Amniotic stem cell (primary cell): Measurements from ENCODE around the gene POU3F3.
A peak's percentile ranks its signal among the peaks of the same experiment; 100 is the strongest.

Source experiments
- DNase-seq: peaks from one replicate; lab custom pipeline; 2025; lab: John Stamatoyannopoulos, UW

POU3F3 gene

DNA sequence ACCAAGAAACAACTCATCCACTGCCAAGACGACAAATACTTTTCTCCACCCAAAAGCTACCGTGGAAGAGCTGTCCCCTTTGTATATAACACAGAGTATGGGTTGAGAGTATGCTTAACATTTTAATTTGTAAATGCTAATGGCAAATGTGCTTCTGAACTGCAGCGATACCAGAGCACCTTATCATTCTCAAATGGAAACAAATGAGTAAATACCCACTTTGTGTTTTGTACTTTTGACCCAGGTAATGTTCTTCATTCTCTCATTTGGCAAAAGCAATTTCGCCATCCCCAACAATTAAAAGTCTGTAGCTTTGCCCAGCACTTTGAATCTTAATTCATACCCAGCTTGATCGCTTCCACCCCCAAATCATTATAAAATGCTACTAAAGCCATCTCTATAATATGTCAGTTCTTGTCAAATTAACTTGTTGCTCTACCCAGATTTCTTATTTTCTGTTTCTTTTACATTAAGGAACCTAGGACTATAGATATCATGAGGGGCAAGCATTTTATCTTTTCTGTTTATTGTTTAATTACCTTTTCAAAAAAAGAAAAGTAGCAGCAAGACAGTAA, 6.2 kb upstream of the POU3F3 start:
- DNase-seq = no peak

DNA sequence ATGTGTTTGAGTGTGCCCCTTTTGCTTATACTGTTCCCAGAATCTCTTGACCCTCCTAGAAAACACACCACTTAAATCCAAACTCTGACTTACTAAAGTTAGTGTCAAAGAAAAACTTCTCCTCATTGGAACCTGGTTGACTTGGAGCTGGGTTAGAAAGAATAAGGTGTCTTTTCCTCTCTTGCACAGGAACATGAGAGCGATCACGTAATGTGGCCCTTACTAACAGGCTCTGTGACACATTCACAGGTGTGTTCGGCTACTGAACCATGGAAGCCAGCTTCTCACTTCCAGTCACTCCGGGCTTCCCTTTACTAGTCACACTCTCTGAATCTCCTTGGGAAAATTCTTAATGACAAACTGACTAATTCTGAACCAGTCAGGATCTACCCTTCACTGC, 5.4 kb upstream of the POU3F3 start:
- DNase-seq = no peak

DNA sequence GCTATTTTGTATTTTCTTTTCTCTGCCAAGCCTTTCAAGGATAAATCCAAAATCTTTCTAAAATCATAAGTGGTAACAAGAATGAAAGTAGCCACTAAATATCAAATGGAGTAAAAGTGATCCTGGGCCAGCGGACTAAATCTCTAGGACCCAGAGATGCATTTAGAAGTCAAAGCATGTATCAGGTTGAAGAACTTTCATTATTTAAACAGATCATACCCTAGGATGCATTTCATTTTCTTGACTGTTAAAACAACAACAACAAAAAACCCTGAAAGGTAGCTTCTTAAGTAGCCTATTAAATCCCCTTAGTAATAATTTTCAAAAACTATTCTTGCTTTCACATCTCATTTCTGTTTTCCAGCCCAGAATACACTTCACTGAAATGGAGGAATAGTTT, 4.8 kb upstream of the POU3F3 start:
- no peak for DNase-seq

DNA sequence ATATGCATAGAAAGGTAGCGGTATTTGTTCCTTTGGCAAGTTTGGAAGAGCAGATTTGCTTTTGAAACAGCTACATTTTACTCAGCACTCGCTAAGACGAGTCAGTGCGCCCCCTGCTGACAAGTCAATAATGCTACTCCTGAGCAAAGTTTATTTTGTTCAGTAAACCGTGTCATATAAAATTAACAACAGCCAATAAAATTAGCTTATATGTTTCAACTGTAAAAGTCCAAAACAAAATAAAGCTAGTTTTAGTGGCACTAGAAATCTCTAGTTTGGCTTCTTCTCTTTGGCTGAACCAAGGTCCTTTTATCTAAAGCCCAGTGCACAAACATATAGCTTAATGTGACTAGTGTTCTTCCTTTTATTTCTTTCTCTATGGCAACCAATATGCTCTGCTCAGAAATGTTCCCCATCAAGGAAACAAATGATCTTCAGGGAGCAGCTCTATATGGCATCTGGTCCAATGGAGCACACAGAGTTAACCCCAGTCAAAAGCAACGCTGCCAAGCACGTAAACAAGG, 4.2 kb upstream of the POU3F3 start:
- peak; percentile 60 for DNase-seq

DNA sequence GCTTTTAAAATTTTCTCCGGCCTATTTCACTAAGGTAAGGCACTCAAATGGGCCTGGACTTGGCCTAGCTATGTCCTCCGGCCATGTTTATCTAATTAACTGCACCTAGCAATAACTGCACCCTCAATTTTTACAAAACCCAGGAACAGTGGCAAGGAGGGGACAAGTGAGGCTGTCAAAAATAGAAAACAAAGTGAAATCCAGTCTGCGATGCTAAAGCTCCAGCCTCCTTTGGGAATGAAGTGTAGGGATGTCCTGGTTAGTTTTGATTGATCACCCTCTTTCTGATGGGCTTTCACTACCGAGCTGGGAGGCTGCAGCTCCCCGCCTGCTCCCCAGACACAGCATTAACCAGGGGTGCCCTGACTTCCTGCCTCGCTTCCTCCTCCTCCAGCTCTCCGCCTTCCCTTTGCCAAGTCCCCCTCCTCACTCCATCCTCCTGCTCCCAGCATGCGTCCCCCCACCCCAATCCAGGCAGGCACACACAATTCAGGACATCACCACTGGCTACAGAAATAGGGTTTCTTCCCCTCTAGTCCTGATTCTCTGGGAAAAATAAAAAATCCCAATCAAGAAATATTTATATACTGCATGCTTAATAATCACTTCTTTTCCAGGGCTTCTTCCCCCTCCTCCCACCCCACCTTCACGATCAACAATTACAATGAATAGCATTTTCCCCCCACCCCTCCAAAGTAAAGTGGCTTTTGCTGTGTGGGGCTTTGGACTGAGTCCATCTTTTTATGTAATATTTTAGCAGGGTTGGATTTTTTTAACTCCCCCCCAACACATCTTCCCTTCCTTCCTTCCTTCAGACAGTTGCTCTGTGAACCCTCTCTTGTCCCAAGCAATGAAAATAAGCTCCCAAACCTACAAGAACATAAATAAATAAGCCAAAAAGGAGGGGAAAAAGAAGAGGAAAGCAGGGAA, 3.3 kb upstream of the POU3F3 start:
- no peak for DNase-seq

DNA sequence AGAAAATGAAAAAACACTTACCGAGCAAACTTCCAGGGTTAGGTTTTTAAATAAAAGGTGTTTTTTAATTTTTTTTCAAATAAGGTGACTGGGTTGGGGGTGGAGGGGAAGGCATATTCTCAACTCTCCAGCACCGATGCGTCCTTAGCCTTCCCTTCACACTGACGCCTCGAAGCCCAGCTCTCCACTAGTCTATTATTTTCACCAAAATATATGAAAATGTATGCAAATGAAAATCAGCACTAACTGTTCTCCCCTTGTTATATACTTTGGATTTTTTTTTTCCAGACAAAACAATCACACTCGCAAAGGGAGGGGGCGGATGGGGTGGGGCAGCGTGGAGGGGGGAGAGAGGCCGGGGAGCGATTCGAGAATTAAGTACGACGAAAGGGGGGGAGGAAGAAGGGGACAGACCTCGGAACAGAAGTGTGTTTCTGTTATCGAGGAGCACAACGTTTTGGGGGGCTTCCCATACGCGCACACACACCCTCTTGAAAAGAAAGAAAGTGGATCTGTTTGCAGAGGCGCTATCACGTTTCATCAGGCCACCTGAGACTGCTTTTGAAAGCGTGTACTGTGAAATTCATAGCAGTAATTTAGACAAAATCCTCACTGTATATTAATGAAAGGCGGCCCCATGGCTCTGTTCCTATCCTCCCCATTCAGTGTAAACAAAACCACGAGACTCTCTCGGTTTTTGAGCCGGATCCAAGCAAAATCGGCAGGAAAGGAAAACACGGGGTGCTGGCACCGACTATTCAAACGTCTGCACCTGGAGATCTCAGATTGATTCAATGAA, 2.4 kb upstream of the POU3F3 start:
- DNase-seq = no peak

DNA sequence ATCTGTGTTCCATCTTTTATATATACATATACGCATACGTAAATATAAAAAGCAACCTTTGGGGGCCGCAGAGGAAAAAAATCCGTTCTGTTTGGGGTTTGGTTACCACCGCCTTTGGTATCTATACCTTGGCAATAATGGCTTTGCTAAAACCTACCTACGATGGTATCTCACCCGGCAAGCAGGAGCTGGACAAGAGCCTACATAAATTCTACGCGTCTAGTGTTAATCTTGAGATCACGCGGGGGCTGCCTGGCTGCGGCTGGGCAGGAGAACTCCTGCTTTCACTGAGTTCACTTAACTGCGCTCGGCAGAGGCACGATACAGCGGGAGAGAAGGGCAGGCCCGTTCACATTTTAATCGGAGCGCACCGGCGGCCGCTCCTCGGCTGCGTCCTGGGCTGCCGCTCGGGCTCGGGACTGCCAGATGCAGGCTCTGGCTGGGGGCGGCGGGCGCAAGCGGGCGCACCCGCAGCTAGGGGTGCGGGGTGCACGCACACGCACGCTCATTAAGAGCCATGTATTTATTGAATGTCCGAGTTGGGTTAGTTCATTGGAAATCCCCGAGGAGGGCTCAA, 1.7 kb upstream of the POU3F3 start:
- no peak for DNase-seq

DNA sequence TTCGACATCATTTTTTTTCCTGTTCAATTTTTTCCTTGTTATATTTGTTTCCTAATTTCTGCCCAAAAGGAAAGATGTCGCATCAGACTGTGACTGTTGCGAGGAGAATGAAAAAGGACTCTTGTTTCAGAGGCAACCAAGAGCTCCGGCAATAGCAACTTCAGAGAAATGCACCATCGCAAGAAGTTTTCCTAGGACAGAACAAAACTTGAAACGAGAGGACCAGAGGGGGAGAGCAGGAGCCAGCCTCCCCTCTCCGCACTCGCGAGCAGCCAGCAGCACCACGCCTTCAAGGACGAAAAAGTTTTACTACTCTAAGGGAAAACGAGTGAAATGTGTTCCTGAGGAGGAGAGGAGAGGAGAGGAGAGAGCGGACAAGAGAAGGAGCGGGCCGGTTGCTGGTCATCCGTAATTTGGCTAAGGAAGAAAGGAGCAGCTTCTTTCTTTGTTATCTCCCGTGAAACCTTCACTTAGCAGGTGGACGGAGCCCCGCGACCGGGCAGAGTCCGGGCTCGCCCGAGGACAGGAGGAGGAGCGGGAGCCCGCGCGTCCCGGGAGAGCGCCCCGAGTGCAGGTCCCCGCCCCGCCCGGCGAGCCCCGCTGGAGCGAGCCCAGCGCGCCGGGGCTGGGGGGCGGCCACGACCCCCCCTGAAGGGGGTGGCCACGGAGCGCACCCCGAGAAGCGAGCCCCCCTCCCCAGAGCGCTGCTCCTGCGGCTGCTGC, 744 bp downstream of the POU3F3 start:
- DNase-seq = no peak

DNA sequence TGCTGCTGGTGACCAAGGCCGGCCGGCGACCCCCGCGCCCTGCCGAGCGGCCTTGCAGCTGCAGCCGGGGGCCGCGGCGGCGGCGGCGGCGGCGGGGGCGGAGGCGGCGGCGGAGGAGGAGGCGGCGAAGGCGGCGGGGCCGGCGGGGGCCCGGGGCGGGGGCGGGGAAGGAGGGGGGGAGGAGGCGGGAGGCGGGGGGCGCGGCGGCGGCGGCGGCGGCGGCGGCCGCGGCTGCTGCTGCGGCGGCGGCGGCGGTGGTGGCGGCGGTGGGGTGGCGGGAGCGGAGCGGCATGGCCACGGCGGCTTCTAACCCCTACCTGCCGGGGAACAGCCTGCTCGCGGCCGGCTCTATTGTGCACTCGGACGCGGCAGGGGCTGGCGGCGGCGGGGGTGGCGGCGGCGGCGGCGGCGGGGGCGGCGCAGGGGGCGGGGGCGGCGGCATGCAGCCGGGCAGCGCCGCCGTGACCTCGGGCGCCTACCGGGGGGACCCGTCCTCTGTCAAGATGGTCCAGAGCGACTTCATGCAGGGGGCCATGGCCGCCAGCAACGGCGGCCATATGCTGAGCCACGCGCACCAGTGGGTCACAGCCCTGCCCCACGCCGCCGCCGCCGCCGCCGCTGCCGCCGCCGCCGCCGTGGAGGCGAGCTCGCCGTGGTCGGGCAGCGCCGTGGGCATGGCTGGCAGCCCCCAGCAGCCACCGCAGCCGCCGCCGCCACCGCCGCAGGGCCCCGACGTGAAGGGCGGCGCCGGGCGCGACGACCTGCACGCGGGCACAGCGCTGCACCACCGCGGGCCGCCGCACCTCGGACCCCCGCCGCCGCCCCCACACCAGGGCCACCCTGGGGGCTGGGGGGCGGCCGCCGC, 1.5 kb downstream of the POU3F3 start:
- DNase-seq = no peak

DNA sequence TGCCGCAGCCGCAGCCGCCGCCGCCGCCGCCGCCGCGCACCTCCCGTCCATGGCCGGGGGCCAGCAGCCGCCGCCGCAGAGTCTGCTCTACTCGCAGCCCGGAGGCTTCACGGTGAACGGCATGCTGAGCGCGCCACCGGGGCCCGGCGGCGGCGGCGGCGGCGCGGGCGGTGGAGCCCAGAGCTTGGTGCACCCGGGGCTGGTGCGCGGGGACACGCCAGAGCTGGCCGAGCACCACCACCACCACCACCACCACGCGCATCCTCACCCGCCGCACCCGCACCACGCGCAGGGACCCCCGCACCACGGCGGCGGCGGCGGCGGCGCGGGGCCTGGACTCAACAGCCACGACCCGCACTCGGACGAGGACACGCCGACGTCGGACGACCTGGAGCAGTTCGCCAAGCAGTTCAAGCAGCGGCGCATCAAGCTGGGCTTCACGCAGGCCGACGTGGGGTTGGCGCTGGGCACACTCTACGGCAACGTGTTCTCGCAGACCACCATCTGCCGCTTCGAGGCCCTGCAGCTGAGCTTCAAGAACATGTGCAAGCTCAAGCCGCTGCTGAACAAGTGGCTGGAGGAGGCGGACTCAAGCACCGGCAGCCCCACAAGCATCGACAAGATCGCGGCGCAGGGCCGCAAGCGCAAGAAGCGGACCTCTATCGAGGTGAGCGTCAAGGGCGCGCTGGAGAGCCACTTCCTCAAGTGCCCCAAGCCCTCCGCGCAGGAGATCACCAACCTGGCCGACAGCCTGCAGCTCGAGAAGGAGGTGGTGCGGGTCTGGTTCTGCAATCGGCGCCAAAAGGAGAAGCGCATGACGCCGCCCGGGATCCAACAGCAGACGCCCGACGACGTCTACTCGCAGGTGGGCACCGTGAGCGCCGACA, 2.4 kb downstream of the POU3F3 start:
- DNase-seq = no peak

DNA sequence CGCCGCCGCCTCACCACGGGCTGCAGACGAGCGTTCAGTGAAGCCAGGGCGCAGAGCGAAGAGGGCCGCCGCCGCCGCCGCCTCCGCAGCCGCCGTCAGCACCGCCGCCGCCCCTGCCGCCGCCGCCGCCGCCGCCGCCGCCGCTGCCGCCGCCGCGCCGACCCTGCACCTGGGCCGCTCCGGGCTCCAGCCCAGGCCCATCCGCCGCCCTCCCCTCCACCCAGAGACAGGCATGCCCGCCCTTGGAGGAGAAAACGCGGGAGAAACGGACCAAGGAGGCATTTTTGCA, 3.0 kb downstream of the POU3F3 start:
- DNase-seq = no peak

DNA sequence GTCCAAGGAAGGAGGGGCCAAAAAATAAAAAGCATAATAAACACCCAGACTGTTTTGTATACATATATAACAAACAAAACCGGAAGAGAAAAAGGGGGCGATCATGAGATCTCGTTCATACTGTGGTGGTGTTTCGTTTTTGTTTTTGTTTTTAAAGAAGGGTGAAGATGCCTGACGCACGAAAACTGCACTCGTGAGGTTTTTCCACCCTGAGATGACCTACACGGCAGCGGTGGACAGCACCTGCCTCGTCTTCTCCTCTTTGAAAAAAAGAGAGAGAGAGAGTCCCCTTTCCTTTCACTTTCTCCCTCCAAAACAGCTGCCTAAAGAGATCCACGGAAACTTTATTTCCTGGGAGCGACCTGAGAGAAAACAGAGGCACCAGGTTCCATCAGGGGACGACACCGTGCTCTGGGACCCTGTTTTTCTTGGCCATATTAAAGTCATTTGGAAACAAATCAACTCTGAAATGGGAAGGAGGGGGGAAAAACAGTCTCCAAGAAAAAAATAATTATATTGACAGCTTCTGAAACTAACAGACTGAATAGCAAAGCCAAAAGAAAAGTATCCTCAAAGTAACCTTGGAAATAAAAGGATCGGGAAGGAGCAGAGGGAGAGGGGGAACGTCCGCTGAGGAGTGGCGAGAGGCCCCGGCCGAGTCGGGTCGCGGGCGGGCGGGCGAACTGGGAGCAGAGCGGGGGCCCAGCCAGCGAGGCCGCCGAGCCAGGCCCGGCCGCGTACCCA, 3.5 kb downstream of the POU3F3 start:
- no peak for DNase-seq

DNA sequence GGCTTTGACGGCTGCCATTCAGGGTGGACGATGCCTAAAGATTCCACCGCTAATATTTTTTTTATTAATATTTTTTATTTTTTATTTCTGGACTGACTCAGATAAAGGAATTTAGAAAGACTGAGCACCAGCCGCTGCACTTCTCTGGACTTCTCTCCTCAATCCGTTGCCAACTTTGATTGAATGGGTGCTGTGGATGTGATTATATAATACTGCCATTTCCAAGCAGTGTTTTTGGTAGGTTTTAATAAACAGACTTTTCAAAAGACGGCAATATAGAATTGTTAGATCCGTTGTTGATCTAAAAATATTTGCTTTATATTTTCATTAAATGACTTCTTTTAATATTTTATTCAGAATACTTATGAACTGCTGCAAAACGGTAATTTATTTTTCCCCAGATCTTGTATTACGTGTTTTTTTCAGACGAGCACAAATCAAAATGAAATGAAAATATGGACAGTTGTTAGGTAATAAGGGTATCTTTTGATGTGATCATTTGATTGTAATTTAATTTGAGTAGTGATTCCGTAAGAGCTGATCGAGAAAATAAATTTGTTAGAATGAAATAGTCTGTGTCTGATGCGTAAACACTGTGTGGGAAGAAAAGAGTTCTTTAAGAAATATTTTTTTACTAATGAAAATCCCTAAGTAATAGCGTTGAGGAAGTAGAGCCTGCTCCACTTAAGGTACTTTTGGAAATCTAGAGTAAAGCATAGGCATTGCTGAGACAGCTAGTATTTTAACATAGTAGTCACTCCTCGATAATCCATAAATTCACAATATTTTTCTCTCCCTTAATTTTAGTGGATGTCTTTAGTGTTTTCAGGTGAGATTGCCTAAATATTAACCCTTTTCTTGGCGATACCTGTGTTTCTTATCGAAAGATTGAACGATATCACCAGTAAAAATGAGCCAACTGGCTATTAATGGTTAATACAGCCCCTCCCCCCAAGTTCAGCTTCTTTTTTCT, 4.4 kb downstream of the POU3F3 start:
- no peak for DNase-seq

DNA sequence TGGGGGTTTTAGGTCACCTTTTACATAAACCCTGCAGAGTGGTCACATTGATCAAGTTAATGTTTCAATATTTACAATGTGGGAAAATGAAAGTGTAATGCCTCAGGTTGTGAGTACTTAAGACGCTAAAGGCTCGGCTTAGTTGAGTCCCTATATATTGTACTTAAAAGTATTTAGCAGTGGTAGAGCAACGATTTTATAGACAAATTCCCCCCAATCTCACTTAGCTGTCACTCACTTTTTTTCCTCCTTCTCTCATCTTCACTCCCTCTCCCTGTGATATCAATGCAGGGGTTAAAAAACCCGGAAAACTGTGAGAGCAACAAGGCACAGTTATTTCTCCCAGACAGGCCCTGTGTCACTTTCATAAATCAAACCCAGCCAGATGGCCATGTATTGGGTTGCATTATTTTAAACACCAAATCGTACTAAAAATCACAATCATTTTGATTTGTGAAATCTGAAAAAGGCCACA, 5.4 kb downstream of the POU3F3 start:
- no peak for DNase-seq

DNA sequence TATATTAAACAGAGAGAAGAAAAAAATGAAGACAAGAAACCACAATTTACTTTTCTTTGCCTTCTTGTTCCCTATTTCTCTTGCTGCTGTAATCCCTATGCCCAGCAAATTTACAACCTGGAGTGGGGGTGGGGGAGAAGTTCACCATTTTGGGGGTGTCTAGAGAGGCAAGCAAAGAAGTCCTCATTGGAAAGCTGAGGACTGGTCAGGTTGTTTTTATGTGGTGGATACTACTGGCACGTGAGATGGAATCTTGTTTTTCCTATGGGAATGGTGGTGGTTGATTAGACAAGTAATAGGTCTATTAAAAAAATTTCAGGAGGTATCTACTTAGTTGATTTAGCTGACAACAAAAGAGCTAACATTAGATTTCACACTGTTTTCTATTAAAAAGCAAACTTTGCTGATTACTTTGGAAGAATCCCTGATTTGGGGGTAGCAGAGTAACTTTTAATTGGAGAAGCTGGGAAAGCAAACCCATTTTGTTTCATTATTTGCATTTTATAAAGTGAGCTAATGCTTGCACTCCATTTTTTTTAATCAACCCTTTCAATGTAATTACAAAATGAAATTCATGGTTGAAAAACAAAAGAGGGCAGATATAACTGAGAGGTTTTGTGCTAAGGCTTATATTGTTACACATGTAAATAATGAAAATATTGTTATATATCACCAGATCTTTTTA, 6.0 kb downstream of the POU3F3 start:
- DNase-seq = no peak

DNA sequence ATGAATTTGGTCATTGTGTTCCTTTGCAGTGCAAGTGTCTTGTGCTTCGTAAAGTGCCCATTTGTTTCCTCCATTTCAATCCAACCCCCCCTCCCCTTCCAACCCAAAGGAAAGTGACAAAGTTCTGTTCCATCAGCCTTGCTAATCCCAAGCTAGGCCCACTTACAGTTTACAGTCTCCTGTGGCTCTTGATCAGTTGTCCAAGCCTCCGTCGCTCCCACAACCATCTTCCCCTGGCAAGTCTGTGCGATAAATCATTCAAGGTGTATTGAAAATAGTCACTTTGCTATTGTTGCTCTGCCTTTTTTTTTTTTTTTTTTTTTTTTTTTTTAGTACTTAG, 6.5 kb downstream of the POU3F3 start:
- DNase-seq = no peak

DNA sequence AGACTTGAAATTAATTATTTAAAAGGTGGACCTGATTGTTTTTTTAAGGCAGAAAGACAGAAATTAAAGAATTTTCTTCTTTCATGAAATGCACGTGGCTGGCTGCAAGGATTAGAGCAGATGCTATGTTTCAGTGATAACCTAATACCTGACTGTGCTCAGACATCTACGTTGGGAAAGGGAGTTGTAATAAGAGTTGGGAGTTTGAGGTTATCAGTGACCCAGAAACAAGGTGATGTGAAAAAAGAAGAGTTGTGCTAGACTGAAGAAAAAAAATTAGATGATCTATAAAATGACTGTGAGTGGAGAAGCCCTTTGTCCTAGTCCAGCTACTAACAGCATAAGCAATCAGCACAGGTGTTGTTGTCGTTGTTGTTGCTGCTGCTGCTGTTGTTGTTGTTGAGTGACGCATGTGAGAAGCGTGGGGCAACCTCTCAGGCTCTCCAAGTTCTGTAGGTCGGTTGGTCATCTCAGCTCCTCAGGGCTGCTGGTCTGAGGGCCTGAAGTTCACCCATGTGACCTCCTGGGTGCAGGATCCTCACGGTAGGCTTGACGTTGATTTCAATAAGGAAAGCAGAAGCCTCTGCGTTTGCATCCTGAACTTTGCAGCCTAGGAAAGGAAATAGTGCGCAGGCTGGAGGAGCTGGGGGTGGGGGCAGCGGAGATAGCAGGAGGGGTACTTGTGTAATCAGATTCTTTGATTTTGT, 7.6 kb downstream of the POU3F3 start:
- DNase-seq = no peak
